ENCODE data around the gene DYRK4. TPM values are rescaled to one million over a fixed set of nuclear protein-coding genes. Genes with fewer than 3 reads are reported as not detected.

Gene DYRK4
- total RNA-seq, 1 donor from 2014 or later, result 14.9 TPM

DNA sequence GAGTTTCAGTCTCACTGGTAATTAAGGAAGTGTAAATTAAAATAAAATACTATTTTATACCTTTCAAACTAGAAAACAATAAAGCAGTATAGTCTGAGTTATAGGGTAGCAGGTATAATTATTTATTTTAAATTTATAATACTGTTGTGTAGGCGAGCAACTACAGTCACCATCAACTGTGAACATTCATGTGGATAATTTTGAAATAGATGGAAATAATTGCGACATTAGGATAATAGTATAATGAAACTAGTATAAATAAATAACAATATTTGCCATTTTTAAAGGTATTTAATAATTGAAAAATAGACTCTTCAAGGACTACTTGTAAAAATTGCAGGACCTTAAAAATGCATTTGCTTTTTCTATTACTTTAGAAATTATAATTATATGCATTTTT is 3.8 kb upstream of the DYRK4 start:
- no peak for DNase-seq (ENCODE audit: low spot score)

DNA sequence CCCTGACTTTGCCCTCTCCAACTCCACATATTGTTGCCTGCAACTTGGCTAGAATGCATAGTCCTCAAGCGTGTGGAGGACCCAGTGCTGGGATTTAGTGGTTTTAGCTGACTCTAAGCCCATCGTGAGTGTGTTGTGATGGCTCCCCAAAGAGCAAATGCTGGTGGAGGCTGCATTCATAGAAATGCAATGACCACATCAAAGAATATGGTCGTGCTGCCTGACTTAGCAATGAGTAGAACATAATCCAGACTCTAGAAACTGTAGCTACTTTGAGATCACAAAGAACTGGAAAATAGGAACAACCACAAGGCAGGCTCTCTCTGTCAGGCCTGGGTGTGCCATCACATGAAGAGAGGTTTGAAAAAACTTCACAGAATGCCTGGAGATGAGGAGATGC is 1.3 kb downstream of the DYRK4 start:
- DNase-seq (ENCODE audit: low spot score), result no peak

DNA sequence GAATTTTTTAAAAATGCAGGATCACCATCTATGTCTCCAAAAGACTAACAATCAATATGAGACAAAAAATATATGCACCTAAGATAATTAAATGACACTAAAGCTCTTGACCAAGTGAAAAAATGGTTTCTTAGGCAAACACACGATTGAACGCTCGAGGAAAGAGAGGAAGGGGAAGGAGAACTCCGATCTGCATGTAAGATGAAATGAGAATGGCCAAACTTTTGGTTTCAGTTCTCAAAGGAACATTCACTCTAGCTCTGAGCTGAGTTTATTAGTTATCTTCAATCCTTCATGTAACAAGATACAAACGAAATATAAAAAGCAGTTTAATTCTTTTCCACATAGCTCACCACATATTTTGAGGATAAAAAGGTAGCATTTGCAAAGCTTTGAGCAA is 2.8 kb downstream of the DYRK4 start:
- DNase-seq (ENCODE audit: low spot score), result no peak

DNA sequence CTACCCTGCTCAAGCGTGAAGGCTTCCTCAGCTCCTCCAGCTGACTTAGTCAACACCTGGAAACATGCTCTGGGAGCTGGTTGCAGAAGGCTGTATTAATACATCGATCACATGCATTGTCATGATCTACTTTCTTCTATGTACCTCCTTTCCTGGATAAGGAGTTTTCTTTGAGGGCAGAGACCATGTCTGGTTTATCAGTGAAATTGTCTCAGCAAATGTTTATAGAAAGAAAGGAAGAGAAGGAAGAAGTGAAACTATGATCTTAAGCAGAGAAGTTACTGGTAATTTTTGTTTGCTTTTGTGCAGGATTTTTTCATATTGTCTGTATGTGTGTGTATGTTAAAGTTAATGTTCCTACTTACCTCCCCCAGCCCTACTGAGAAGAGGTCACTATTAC is 4.5 kb downstream of the DYRK4 start:
- DNase-seq (ENCODE audit: low spot score), result no peak

DNA sequence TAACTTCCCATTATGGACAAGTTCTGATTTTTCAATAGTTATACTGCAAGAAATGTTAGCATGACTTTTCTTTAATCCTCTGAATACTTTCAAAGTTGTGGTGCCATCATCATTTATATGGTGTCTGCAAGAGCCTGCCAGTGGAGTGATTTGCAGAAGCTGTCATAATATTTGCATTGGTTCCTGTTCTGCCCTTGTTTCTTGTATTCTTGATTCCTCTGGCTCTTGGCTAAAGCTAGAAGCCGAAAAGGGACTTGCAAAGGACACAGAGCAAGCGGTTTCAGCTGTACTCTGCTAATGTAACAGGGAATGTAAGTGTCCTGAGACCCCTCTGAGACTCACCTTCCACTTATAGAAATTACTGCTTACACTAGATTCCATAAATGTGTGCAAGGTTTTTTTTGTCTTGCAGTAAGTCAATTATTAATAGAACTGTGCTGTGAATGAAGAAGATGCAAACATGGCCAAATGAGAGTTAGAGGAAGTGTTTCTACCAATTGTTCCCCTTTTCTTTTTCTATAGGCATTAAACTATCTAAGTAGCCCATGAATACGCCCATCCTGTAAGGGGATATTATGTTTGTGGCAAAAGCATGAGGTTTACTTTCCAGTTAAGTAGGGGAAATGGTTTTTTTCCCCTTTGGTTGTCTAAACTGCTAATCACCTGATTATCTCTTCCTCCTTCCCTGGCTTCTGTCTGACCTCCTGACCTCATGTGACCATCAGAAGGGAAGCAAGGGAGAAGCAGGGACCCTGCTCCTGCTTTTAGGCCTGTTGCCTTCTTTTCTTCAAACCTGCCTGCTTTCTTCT is 5.3 kb downstream of the DYRK4 start:
- DNase-seq (ENCODE audit: low spot score), result no peak

DNA sequence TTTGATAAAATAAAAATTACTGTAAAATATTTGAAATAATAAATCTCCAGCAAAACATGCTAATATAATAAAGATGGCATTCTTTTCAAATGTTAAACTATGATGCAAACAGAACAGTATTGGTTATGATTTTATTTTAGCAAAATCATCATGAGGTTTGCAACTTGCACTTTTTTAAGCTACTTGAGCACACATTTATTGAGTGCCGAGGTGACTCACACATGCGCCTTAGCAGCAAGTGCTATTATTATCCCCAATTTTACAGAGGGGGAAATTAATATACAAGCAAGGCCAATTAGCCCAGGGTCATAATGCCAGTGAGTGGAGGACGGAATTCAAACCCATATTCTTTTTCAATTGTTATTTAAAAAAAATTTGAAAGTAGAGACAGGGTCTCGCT is 7.3 kb downstream of the DYRK4 start:
- no peak for DNase-seq (ENCODE audit: low spot score)

DNA sequence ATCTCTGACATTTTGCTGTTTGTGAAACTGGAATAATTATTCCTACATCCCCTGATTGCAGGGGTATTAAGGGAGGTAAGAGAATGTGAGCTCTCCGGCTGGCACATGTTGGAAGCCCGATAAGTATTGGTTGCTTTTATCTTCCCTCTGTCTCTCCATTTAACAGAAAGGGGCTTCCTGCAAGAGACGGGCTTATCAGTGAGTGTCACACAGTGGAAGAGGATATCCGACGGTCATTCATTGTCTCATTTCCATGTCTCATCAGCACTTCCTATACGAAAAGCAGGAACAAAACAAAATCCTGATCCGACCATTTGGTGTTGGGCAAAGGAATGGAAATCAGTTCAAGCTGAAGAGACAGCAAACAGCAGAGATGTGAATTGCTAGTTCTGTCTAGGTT is 10.7 kb downstream of the DYRK4 start:
- DNase-seq (ENCODE audit: low spot score), result no peak

DNA sequence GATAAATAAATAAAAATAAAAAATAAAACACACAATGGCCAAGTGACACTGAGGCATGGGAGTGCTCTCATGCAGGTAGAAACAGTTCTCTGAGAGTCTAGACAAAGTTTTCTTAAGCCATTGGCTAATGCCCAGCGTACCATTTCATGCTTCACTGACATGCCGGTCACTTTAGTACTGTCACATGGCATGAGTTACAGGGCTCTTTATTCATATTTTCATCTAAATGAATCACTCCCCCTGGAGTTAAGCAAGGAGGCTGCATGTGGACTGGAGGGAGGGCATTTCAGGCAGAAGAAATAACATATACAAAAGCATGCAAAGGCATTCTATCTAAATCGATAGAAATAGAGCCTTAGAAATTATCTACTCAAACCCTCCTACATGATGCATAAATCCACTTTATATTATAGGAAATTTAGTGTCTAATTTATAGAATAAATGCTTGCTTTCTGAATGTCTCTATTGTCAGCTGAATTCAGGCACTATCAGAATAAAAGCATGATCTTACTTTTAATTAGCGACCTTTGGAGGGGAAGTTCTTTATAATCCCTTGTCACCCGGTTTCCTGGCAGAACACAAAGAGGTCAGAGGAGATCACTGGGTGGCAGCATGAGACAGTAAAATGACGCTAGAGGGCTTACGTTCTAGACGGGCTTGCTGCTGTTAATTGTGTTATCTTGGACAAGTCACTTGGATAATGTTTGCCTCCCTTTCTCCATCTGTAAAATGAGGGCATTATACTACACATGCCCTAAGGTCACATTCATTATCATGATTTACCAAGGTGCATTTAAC is 17.5 kb downstream of the DYRK4 start:
- DNase-seq (ENCODE audit: low spot score), result no peak

DNA sequence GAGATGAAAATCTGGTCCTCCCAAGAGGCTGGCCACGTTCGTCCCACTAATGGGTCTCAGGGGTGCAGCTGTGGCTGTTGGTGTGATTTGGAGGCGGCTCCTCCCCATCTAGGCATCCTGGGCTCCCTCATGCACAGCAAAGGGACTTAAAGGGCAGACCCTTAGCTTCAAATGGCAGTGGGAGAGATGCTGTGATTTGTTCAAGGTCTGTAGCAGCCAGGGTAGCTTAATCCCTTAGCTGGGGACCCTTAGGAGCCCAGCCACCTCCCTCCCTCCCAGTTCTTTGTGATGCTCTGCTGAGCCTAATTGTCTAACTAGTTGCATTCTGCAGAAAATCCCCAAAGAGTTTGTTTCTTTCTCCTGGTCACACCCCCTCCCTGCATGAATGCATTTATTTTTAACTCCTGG is 18.3 kb downstream of the DYRK4 start:
- DNase-seq (ENCODE audit: low spot score), result no peak

DNA sequence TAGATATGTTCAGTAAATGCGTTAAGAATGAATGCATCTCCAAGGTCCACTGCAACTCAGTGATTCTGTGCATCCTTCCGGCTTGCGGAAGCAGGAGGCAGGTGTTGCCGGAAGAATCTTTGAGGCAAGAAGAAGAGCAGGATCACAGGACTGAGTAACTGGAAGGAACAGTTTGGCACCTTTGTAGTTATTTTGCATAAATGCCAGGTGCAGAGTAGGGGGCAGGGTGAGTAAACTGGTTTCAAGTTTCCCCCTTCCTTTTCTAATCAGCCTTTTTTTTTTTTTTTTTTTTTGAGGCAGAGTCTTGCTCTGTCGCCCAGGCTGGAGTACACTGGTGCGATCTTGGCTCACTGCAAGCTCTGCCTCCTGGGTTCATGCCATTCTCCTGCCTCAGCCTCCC is 22.3 kb downstream of the DYRK4 start:
- DNase-seq (ENCODE audit: low spot score), result no peak

DNA sequence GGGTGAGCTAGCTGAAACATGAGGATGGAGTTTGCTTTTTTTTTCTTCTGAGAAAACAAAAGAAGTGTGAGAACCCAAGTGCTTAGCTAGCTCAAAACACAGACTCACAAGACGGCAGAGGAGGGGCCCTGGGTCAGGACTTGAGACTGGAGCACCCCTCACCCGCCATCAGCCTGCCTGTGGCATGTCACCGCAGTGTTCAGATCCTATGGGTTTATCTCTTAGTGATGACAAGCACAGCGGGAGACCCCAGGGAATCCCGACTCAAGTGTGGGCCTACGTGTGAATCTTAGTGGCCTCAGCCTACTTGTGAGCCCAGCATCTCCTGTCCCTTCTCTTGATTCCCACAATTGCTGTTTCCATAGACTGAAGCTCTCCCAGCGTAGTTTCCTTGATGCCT is 22.9 kb downstream of the DYRK4 start:
- DNase-seq (ENCODE audit: low spot score), result no peak

DNA sequence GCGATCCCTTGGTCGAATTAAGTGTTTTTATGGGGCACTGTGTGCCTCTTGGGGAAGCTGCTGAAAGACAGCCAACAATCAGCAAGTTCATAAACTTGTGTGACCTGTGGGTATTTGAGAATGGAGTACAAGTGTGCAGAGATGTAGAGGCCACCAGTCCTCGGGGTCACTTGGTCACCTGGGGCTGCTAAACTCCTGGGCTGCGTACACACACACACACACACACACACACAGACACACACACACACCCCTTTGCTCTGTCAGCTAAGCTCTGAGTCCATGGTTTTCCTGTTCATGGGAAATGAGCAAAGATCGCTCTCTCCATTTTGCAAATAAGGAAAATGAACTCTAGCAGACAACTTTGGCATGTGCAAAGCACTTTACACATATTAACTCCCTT is 24.5 kb downstream of the DYRK4 start:
- no peak for DNase-seq (ENCODE audit: low spot score)

DNA sequence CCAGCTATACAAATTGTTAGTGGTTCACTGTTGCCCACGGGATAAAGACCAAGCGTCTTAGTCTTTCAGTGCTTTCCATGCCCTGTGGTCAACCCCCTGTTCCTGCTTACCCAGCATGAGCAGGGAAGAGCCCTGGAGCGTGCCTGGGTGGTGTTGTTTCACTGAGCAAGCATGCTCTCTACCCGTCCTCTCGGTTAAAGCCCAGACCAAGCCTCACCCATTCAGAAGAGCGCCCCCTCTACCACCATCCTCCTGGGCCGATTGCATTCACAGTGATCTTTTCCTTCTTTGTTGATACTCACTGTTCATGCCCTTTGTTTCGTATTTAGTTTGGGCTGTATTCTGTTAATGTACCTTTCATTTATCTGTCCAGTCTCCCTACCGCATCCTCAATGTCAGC is 25.1 kb downstream of the DYRK4 start:
- DNase-seq (ENCODE audit: low spot score), result no peak

DNA sequence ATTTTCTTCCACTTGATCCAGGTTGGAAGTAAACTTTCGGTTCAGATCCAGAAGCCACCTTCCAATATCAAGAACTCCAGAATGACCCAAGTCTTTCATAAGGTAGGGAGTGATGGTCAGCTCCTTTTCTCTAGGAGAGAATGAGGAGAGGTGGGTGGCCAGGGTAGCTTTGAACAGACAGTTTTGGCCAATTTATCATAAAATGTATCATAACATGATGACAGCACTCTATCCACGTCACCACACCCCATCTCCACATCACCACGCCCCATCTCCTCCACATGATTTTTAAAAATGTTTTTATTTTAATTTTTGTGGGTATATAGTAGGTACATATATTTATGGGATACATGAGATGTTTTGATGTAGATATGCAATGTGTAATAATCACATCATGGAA is 26.9 kb downstream of the DYRK4 start:
- no peak for DNase-seq (ENCODE audit: low spot score)

DNA sequence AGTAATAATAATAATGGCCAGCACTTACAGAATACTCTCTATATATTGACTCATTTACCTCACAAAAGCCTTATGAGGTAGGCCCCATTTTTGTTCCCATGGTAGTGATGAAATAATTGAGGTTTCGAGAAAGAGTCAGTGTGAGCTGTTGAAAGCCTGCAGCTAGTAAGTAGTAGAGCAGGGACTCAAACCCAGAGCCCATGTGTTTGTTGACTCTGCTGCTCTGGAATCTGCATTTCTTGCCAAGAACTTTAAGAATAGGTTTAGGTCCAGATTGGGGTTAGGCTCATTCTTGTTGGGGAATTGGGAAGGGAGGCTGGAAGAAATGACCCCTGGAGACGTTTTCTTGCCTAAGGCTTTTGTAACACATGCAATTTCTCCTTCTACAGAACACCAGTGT is 27.9 kb downstream of the DYRK4 start:
- no peak for DNase-seq (ENCODE audit: low spot score)

DNA sequence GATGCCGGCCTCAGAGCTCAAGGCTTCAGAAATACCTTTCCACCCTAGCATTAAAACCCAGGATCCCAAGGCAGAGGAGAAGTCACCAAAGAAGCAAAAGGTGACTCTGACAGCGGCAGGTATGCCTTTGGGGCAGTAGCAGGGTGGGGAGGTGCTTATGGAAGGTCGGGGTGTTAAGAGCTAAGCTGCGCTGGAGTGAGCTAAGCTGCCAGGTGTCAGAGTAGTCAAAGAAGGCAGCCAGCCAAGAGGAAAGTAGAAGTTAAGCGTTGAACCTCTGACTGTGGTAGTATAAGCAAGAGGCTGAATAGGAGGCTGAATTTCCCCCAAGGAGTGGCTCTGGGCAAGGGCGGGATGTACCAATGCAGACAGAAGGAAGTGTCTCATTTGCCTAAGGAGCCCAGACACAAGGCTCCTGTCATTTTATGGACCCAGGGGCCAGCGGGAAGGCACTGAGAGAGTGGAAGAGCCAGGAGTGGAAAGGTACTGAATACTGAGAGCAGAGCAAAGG is 29.2 kb downstream of the DYRK4 start:
- no peak for DNase-seq (ENCODE audit: low spot score)

DNA sequence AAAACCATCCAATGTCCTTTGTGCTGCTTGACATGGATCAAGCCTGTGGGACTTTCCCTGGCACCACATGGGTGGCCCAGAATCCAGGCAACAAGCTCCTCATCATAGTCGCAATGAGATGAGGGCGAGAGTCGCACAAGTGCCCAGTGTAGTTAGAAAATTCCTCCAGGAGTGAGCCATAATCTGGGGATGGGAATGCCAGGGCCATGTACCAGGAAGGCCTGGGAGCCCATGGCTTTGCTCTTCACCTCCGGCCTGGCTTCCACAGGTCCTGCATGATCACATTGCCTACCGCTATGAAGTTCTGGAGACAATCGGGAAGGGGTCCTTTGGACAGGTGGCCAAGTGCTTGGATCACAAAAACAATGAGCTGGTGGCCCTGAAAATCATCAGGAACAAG is 33.9 kb downstream of the DYRK4 start:
- DNase-seq (ENCODE audit: low spot score), result no peak

DNA sequence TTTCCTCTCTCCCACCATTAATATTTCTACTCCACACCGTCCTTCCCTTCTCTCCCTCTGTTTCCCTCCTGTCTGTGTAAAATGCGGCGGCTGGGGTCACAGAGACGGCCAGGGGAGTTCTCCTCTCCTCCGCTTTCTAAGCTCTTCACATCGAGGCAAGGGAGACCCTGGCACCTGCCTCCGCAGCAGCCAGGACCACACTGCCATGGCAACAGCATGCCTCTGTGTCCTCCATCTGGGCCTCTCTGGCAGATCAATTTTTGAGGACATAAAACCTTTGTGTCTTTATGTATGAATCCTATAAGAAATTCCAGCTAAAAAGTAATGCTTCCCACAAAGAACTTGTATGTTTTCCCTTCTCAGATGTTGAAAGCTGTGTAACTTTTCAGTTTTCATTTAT is 41.4 kb downstream of the DYRK4 start:
- no peak for DNase-seq (ENCODE audit: low spot score)

DNA sequence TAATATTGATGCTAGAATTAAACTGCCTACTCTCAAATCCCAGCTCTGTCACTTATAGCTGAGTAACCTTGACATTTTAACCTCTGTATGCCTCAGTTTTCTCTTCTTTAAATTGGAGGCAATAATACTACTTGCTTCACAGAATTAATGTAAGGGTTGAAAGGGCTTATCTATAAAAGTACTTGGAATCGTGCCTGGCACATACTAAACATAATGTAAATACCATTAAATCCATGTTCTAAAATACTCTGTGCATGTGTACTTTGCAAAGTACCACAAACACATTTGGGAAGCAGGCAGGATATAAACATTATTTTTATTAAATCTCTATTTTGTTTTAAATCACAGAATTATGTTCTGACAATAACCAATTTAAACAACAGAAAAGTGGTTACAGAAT is 41.9 kb downstream of the DYRK4 start:
- DNase-seq (ENCODE audit: low spot score), result no peak

DNA sequence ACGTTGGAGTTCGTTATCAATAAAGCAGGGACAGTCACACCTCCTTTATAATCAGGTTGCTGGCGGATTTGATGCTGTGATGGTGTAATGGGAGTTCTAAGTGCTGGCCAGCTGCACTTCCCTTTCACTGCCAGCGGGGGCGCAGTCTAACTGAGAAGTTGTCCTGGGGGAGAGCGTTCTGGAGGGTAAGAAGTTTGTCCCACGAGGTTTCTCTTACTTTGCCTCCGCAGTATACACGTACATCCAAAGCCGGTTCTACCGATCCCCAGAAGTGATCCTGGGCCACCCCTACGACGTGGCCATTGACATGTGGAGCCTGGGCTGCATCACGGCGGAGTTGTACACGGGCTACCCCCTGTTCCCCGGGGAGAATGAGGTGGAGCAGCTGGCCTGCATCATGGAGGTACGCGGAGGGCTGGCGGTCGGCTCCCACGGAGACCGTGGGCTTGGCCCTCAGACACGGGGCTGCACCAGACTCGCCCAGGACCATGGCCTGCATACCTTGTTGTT is 42.7 kb downstream of the DYRK4 start:
- DNase-seq (ENCODE audit: low spot score), result no peak

DNA sequence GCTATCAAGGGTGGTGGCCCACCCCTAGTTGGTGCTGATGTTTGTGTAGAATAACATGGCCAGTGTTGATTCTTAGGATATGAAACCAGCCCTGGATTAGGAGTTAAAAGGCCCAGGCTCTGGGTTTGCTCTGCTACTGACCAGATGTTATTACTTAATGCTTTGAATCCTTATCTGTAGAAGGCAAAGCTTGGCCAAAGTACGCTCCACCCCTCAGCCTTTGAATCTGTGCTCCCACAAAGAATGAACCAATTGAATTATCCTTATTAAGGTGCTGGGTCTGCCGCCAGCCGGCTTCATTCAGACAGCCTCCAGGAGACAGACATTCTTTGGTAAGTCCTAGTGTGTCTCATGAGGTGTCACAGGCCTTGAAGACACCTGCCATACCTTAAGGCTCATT is 45.0 kb downstream of the DYRK4 start:
- DNase-seq (ENCODE audit: low spot score), result no peak

DNA sequence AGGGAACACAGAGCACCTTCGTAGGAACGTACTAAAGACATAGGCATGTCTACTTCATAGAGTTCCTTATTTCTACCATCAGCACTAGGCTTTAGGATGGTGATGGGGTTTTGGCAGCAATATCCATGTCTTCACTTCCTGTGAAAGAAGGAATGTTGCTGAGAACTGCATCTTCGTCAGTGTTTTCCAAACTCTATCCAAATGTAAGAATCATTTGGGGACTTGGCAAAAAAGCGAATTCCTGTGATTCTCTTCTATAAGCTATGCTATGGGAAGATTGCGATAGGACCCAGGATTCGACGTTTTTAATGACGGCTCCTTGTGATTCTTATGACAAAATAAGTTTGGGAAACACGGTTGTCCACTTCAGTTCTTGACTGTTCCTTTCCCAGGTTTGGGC is 47.1 kb downstream of the DYRK4 start:
- DNase-seq (ENCODE audit: low spot score), result no peak
